HG02571 (cell line): Measurements from ENCODE around the gene TFDP2.
"Not testable (repeated sequence)": the region's sequence is repeated elsewhere in the genome, so short reads cannot be mapped to it uniquely, and the experiment has no call there.

Source experiments
- ATAC-seq: cut with Tn5 transposase; IDR thresholded peaks from one replicate; pipeline ENCODE4 v1.9.1; 2021; ENCODE audit warnings: mild to moderate bottlenecking, moderate library complexity; ENCODE audit not compliant: unreplicated experiment

The TFDP2 gene, protein sequence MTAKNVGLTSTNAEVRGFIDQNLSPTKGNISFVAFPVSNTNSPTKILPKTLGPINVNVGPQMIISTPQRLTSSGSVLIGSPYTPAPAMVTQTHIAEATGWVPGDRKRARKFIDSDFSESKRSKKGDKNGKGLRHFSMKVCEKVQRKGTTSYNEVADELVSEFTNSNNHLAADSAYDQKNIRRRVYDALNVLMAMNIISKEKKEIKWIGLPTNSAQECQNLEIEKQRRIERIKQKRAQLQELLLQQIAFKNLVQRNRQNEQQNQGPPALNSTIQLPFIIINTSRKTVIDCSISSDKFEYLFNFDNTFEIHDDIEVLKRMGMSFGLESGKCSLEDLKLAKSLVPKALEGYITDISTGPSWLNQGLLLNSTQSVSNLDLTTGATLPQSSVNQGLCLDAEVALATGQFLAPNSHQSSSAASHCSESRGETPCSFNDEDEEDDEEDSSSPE

GRCh38 chr3:142148792-142149672 is at the start of gene TFDP2:
TFDP2 (minus strand) TSS chr3:142149544; CDS start chr3:142101749, 47,795 bp downstream.
- peak; percentile 99 for ATAC-seq

- ATAC-seq = no peak
Observed at GRCh38 chr3:142188846-142189245, 39.5 kb upstream of the TFDP2 start.

GRCh38 chr3:142180761-142181362 is 31.5 kb upstream of the TFDP2 start:
- no peak for ATAC-seq

DNA sequence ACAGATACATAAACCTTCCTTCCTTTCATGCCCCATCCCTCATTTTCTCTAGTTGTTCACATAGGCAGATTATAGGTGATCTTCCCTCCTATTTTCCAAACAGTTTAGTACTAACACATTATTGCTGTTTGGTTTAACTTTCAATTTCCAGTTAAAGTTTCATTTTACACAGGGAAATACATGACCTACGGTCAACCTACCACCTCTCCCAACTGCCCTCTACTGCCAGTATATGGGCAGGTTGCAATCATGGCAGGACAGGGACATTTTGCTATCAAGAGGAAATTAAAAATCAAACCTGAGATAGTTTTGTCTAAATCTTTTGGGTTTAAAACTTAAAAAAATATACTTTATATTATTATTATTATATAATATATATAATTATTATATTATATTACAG is 26.1 kb upstream of the TFDP2 start:
- no peak for ATAC-seq

DNA sequence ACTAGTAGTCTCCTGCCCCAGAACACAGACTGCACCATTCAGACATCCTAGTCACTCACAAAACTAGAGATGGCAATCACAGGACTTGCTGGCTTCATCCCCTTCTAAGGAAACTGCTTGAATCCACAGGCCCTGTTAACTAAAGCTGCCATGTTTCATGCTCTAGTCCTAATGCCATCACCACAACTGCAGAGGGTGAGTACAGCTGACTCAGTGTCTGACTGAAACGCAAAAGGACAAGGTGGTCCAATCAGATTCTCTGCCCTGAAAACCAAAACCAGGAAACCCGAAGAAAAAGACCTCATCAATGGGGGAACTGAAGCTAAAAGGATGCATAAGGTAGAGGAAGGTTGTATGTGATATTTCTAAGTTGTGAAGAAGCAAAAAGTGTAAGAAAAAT is 25.2 kb upstream of the TFDP2 start:
- no peak for ATAC-seq

GRCh38 chr3:142168514-142168913 is 19.2 kb upstream of the TFDP2 start:
- no peak for ATAC-seq

- ATAC-seq = no peak
Observed at GRCh38 chr3:142165194-142165593, 15.8 kb upstream of the TFDP2 start.

DNA sequence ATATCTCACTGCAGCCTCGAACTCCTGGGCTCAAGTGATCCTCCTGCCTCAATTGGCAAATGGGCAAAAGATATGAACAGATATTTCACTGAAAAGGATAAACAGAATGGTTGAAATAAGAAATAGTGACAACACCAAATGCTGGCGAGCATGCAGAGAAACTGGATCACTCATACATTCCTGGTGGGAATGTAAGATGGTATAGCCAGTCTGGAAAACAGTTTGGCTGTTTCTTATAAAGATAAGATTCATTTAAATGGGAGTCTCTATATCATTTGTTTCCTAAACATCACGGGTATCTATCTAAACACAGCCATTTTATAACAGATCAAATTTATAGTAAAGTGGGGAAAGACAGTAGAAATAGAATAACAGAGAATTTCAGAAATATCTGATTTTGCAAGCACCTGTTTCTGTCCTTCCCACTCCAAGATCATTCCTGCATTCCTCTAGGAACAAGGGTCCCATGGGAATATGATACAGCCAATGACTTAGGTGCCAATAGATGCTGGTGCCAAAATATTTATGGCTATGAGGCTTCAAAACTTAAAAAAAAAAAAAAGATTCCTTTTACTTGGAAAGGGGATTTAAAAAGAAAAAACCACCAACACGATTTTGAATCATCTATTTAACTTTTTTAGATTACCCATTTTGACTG is 9.9 kb upstream of the TFDP2 start:
- no peak for ATAC-seq

DNA sequence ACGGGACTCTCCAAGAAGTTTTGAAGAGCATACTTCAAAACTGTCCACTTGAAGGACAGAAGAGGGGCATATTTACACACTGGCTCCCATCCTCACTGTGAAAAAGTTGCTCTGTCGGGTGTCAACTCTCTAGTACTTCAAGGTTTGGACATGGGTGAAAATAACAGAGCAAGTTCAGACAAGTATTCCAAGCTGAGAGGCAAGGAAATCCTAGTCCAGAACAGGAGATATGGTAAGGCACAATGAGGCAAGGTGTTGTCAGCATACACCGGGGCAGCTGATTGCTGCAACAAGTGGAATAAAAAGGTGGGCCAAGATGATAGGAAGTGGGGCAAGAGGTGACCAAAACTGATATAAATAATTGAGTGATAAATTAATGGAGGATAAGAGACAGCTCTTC is 4.8 kb upstream of the TFDP2 start:
- ATAC-seq = no peak

- ATAC-seq = no peak
Observed at GRCh38 chr3:142152384-142152783, 3.0 kb upstream of the TFDP2 start.

- no peak for ATAC-seq
Observed at GRCh38 chr3:142151828-142152227, 2.5 kb upstream of the TFDP2 start.

GRCh38 chr3:142151240-142151639 is 1.9 kb upstream of the TFDP2 start:
- no peak for ATAC-seq

GRCh38 chr3:142150271-142150670 is 927 bp upstream of the TFDP2 start:
- no peak for ATAC-seq

DNA sequence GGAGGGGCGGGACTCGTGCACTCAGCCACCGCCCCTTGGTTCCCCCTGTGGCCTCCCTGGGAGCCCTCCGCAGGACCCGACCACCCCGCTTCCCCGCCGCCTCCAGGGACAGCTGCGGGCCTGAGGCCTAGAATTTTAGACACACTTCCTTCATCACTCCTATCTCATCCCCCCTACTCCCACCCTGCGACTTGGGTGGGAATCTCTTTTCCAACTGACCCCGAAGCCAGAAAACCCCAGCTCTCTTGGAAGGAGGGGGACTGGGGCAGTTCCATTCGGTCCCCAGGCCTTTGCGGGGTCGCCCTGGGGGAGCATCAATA is 289 bp upstream of the TFDP2 start:
- no peak for ATAC-seq

- no peak for ATAC-seq
Observed at GRCh38 chr3:142148044-142148791, 1.1 kb downstream of the TFDP2 start.

- not testable (repeated sequence) for ATAC-seq
Observed at GRCh38 chr3:142144587-142144986, 4.8 kb downstream of the TFDP2 start.

- ATAC-seq = not testable (repeated sequence)
Observed at GRCh38 chr3:142140608-142141285, 8.6 kb downstream of the TFDP2 start.

GRCh38 chr3:142137089-142137488 is 12.3 kb downstream of the TFDP2 start:
- ATAC-seq = not testable (repeated sequence)

DNA sequence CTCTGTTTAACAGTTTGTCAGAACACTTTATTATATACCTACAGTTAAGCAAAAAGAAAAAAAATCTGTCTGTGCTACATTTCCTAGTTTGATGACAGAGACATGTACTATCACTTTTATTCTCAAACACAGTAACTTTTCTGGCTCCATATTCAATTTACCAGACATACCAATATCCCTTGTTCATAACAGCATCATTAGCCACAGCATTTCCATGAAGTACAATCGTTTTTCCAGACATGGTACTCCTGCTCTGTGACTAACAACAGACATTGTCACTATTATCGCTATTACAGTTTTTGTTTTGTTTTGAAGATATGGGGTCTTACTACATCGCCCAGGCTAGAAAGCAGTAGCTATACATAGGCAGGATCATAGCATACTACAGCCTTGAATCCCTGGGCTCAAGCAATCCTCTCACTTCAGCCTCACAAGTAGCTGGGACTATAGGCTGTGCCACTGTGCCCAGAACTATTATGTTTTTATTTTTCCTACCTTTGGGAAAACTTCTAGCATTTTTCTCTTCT is 14.5 kb downstream of the TFDP2 start:
- no peak for ATAC-seq
